Measurements from ENCODE around the gene SMIM17. TPM values are rescaled to one million over a fixed set of nuclear protein-coding genes. Genes with fewer than 3 reads are reported as not detected.

SMIM17 gene
- total RNA-seq, 1 experiment from 2014 or later = 0.28 TPM

- Histone ChIP-seq H3K79me2 (ENCODE audit: insufficient read depth, low read length) (no peaks in the 10 kb centered on the region; the same call in 1 of the 2 replicates), H3K9me3 (ENCODE audit: control insufficient read depth, low read depth, low read length) (peaks cover 27% of the 10 kb centered on the region), H4K5ac (ENCODE audit: insufficient read length, low read depth, low read length) (no peak overlapping the region), H4K8ac (replicated peaks; ENCODE audit: insufficient read length, low read depth, low read length) (no peak overlapping the region), H3K18ac (ENCODE audit: insufficient read length, low read depth, low read length) (no peak overlapping the region), H3K79me1 (ENCODE audit: insufficient read depth, low read depth, low read length, poor library complexity, severe bottlenecking) (no peaks in the 10 kb centered on the region), H3K14ac (ENCODE audit: insufficient read depth, low read length) (no peak overlapping the region), H4K91ac (ENCODE audit: insufficient read length, low read depth, low read length) (no peak overlapping the region), H2BK20ac (ENCODE audit: low read depth, low read length, poor library complexity, severe bottlenecking) (no peak overlapping the region), H2BK15ac (ENCODE audit: low read depth, low read length) (no peak overlapping the region), H2AFZ (ENCODE audit: low read length) (no peak overlapping the region), H3K4me2 (ENCODE audit: insufficient read depth, insufficient read length, low read length) (no peak overlapping the region), H2BK5ac (ENCODE audit: insufficient read length, low read length) (no peak overlapping the region), H3K27ac (ENCODE audit: insufficient read length, low read depth, low read length) (no peak overlapping the region), H3K4me1 (ENCODE audit: insufficient read depth, low read length) (no peaks in the 10 kb centered on the region), H3K9ac (ENCODE audit: extremely low read depth, insufficient read length, low read length) (no peak overlapping the region), H3K27me3 (ENCODE audit: insufficient read depth, low read length) (no peaks in the 10 kb centered on the region), H3K56ac (ENCODE audit: insufficient read length, low read depth, low read length) (no peak overlapping the region), H3K23me2 (ENCODE audit: insufficient read length, low read depth, low read length, poor library complexity, severe bottlenecking) (no peaks in the 10 kb centered on the region), H3T11ph (ENCODE audit: low read length) (no peak overlapping the region), H4K20me1 (ENCODE audit: control insufficient read depth, insufficient read depth, insufficient read length) (no peaks in the 10 kb centered on the region), H2AK5ac (ENCODE audit: insufficient read length, low read length) (no peak overlapping the region), H3K4ac (ENCODE audit: low read depth, low read length) (no peak overlapping the region), H2BK12ac (ENCODE audit: insufficient read length, low read depth, low read length) (no peak overlapping the region), H3K23ac (ENCODE audit: insufficient read length, low read depth, low read length) (no peak overlapping the region), H2BK120ac (ENCODE audit: low read depth, low read length, poor library complexity, severe bottlenecking) (no peak overlapping the region)
- Mint-ChIP-seq H3K4me3 (no peak overlapping the region), H3K9me3 (peaks cover 94 to 97% of the 10 kb centered on the region in 2 experiments), H3K4me1 (no peaks in the 10 kb centered on the region), H3K27ac (no peak overlapping the region), H3K27me3 (ENCODE audit: low read depth) (peaks cover 1% of the 10 kb centered on the region), H3K36me3 (ENCODE audit: insufficient read depth in 1 of 3, low read depth in 3 of 3) (peaks cover 80 to 94% (median 90%) of the 10 kb centered on the region in 3 experiments)
- WGBS (ENCODE audit: extremely low coverage, insufficient read length, low lambda C conversion rate) = no CpG with 5 or more reads among the region's 8 CpGs
- no peak for TF ChIP-seq CTCF (conservative IDR thresholded peaks at IDR 0.05)
- DNase-seq = no peak
Observed at GRCh38 chr19:56617531-56617930, 25.4 kb upstream of the SMIM17 start.
